GM12878 (cell line): ENCODE data around the gene GKN2. TPM values are rescaled to one million over a fixed set of nuclear protein-coding genes. Genes with fewer than 3 reads are reported as not detected.

Source experiments
- ATAC-seq: fragments of 200-7000 bp; cut with Tn5 transposase; 3 replicates; pipeline ENCODE4 v1.9.1; 2020; ENCODE audit warnings: mild to moderate bottlenecking, moderate library complexity
- BruUV-seq: library from RNA; stranded (reverse); fragments of 400-500 nt; replicated peaks from 2 replicates; lab custom pipeline; 2021; lab: Mats Ljungman, UMichigan
- CTCF ChIA-PET: fragments of 300-600 bp; sonication (Branson Sonifier 250); formaldehyde crosslinking; extraction: SDS; loops from one replicate; lab custom pipeline; 2021; ENCODE audit warnings: inconsistent platforms; lab: Yijun Ruan, JAX
- POLR2A ChIA-PET: fragments of 350-600 bp; formaldehyde crosslinking; extraction: SDS; loops from one replicate; lab custom pipeline; 2021; ENCODE audit warnings: inconsistent platforms; lab: Charles Lee
- RAD21 ChIA-PET: fragments of 300-600 bp; sonication (Branson Sonifier 250); formaldehyde crosslinking; loops from one replicate; lab custom pipeline; 2023; ENCODE audit warnings: antibody characterized with exemption; ENCODE audit not compliant: unreplicated experiment; lab: Charles Lee
- SMC1A ChIA-PET: fragments of 300-600 bp; sonication (Branson Sonifier 250); formaldehyde crosslinking; loops from one replicate; lab custom pipeline; 2023; ENCODE audit not compliant: unreplicated experiment, uncharacterized antibody; lab: Charles Lee
- DNase-seq: peaks from one replicate; pipeline ENCODE4 v3.0.0-alpha.2; 2011; ENCODE audit warnings: low read depth, low spot score
- FAIRE-seq: peaks from 3 replicates; lab custom pipeline; 2011; peaks lifted over from hg19 to GRCh38; lab: Jason Lieb, UNC
- H2AFZ ChIP-seq: 2 replicates; pipeline ENCODE4 v1.6.0; 2011; ENCODE audit warnings: low read depth, low read length, control low read depth; ENCODE audit not compliant: control insufficient read depth
- H3K27ac ChIP-seq: 2 replicates; pipeline ENCODE4 v1.5.1; 2011; ENCODE audit warnings: control low read depth; ENCODE audit not compliant: control insufficient read depth, insufficient read depth
- H3K27me3 ChIP-seq, 2 experiments: replicated peaks in 1 of 2; 2 replicates each; pipeline versions ENCODE4 v1.6.0 to v1.6.1; 2011; ENCODE audit warnings: low read length in 1 of 2; ENCODE audit not compliant: control insufficient read depth in 2 of 2, insufficient read depth in 2 of 2
- H3K36me3 ChIP-seq, 2 experiments: 2 replicates each; pipeline ENCODE4 v1.5.1; 2011; ENCODE audit warnings: low read length in 1 of 2; ENCODE audit not compliant: control insufficient read depth in 2 of 2, insufficient read depth in 2 of 2
- H3K4me1 ChIP-seq: 2 replicates; pipeline ENCODE4 v1.6.1; 2011; ENCODE audit warnings: mild to moderate bottlenecking, low read length, moderate library complexity, mixed read lengths; ENCODE audit not compliant: control insufficient read depth, insufficient read depth
- H3K4me2 ChIP-seq: 2 replicates; pipeline ENCODE4 v1.6.0; 2011; ENCODE audit warnings: control low read depth; ENCODE audit not compliant: control insufficient read depth, insufficient read depth
- H3K4me3 ChIP-seq: fragments of 200-600 bp; sonication (generic); 2 replicates; pipeline ENCODE4 v1.5.1; 2016
- H3K79me2 ChIP-seq: 2 replicates; pipeline ENCODE4 v1.6.0; 2011; ENCODE audit warnings: low read length; ENCODE audit not compliant: control insufficient read depth, insufficient read depth
- H3K9ac ChIP-seq: 2 replicates; pipeline ENCODE4 v1.8.0; 2011; ENCODE audit warnings: low read length, control low read depth, mixed read lengths; ENCODE audit not compliant: control insufficient read depth, insufficient read depth
- H3K9me3 ChIP-seq: replicated peaks from 3 replicates; pipeline ENCODE4 v1.5.1; 2011; ENCODE audit warnings: mild to moderate bottlenecking, low read length; ENCODE audit not compliant: control insufficient read depth, insufficient read depth
- H4K20me1 ChIP-seq: 2 replicates; pipeline ENCODE4 v1.6.0; 2011; ENCODE audit not compliant: control insufficient read depth, insufficient read depth
- BCL11A ChIP-seq: IDR thresholded peaks from 2 replicates; pipeline ENCODE4 v1.6.1; 2011; ENCODE audit warnings: low read depth, low read length
- HDGF ChIP-seq: fragments of 450-650 bp; IDR thresholded peaks from 2 replicates; pipeline ENCODE4 v1.6.1; 2016; ENCODE audit warnings: antibody characterized with exemption
- IKZF2 ChIP-seq, 2 experiments: fragments of 450-650 bp; IDR thresholded peaks; 2 replicates each; pipeline ENCODE4 v1.6.1; 2017; ENCODE audit warnings: mild to moderate bottlenecking in 2 of 2, moderate library complexity in 2 of 2
- IRF4 ChIP-seq: IDR thresholded peaks from 2 replicates; pipeline ENCODE4 v1.6.1; 2011; ENCODE audit warnings: low read depth, low read length
- JUNB ChIP-seq: IDR thresholded peaks from 2 replicates; pipeline ENCODE4 v1.6.1; 2016; ENCODE audit warnings: antibody characterized with exemption, mild to moderate bottlenecking
- MYB ChIP-seq: fragments of 150-350 bp; IDR thresholded peaks from 2 replicates; pipeline ENCODE4 v1.6.1; 2014; ENCODE audit warnings: mild to moderate bottlenecking, low read depth, low read length, borderline replicate concordance
- NR2F1 ChIP-seq: fragments of 450-650 bp; conservative IDR thresholded peaks from 2 replicates; pipeline ENCODE4 v1.6.1; 2017; ENCODE audit warnings: mild to moderate bottlenecking
- PAX5 ChIP-seq: IDR thresholded peaks from 2 replicates; pipeline ENCODE4 v1.6.1; 2011; ENCODE audit warnings: low read depth, low read length, borderline replicate concordance
- POLR2AphosphoS5 ChIP-seq: IDR thresholded peaks from 2 replicates; pipeline ENCODE4 v1.6.1; 2011; ENCODE audit warnings: mild to moderate bottlenecking, low read length, inconsistent platforms
- RCOR1 ChIP-seq: conservative IDR thresholded peaks from 2 replicates; pipeline ENCODE4 v1.6.1; 2012; ENCODE audit warnings: low read depth, low read length, improper control_type of control experiment
- RELA ChIP-seq: fragments of 450-650 bp; IDR thresholded peaks from 2 replicates; pipeline ENCODE4 v1.8.0; 2014; ENCODE audit warnings: borderline replicate concordance; ENCODE audit not compliant: partially characterized antibody
- SPI1 ChIP-seq: IDR thresholded peaks from 2 replicates; pipeline ENCODE4 v1.6.1; 2011; ENCODE audit warnings: low read depth, mild to moderate bottlenecking, low read length, moderate library complexity, borderline replicate concordance; ENCODE audit not compliant: insufficient read depth
- TBL1XR1 ChIP-seq: IDR thresholded peaks from 2 replicates; pipeline ENCODE4 v1.6.1; 2012; ENCODE audit warnings: low read depth, low read length, improper control_type of control experiment
- TCF3 ChIP-seq: IDR thresholded peaks from 2 replicates; pipeline ENCODE4 v1.6.1; 2012; ENCODE audit warnings: low read depth, mild to moderate bottlenecking, low read length, borderline replicate concordance; ENCODE audit not compliant: insufficient read depth
- TCF7 ChIP-seq: IDR thresholded peaks from 2 replicates; pipeline ENCODE4 v1.6.1; 2014; ENCODE audit warnings: antibody characterized with exemption, borderline replicate concordance
- YBX1 ChIP-seq: fragments of 450-650 bp; IDR thresholded peaks from 2 replicates; pipeline ENCODE4 v1.6.1; 2016; ENCODE audit warnings: antibody characterized with exemption
- WGBS: methylation state at CpG from one replicate; pipeline ENCODE4 v1.1.6; 2016; ENCODE audit warnings: low lambda C conversion rate; ENCODE audit not compliant: insufficient replicate concordance, insufficient coverage; ENCODE audit errors: missing lambda C conversion rate; 5-methylcytosine and 5-hydroxymethylcytosine counted together
- in situ Hi-C: fragments of 300-500 bp; cut with MboI; formaldehyde crosslinking; loops from 9 replicates; pipeline ENCODE4 v1.14.3; 2018; ENCODE audit warnings: mixed read lengths
- intact Hi-C: fragments of 100-400 bp; cut with micrococcal nuclease; formaldehyde crosslinking; loops from one replicate; pipeline ENCODE4 v1.14.2; 2022; ENCODE audit not compliant: unreplicated experiment
- polyA plus RNA-seq, 11 experiments: library from polyadenylated mRNA; depleted of rRNA in 4 of 11; unstranded in 6 of 11; stranded (reverse) in 5 of 11; fragments of >200 nt; fragmentation: Nextera tagmentation in 4 of 11; fragmentation: Illumina TruSeq in 1 of 11; extraction: Ambion mirVana in 4 of 11; extraction: Trizol in 1 of 11; gene quantifications; 1 replicate in 1 of 11; 2 replicates in 10 of 11; pipeline versions ENCODE4 v1.2.1 to v1.2.3, GENCODE V29; 2011 to 2016; ENCODE audit warnings: inconsistent platforms in 2 of 11, missing spikeins in 2 of 11, low read depth in 1 of 11
- total RNA-seq, 4 experiments: library from RNA; depleted of rRNA in 3 of 4; stranded (reverse); fragments of >200 nt in 3 of 4; fragmentation: Illumina TruSeq in 1 of 4; extraction: Trizol in 1 of 4; gene quantifications; 2 replicates each; pipeline versions ENCODE4 v1.2.1 to v1.2.3, GENCODE V29; 2013 to 2021
- TF ChIP-seq, protein P1 (sequence below): IDR thresholded peaks from 2 replicates; pipeline ENCODE4 v1.6.1; 2011; ENCODE audit warnings: mild to moderate bottlenecking, low read depth, low read length, moderate library complexity; ENCODE audit not compliant: insufficient replicate concordance
- TF ChIP-seq, protein P2 (sequence below): IDR thresholded peaks from 2 replicates; pipeline ENCODE4 v1.6.1; 2011; ENCODE audit warnings: borderline replicate concordance, low read depth, mild to moderate bottlenecking, moderate library complexity, mixed read lengths, low read length; ENCODE audit not compliant: insufficient read depth; ENCODE audit errors: extremely low read length
- TF ChIP-seq, protein P3 (sequence below): fragments of 450-650 bp; IDR thresholded peaks from 2 replicates; pipeline ENCODE4 v1.6.1; 2016; ENCODE audit warnings: mild to moderate bottlenecking, moderate library complexity, borderline replicate concordance
- TF ChIP-seq, protein P4 (sequence below): fragments of 450-650 bp; IDR thresholded peaks from 2 replicates; pipeline ENCODE4 v1.6.1; 2016; ENCODE audit warnings: mild to moderate bottlenecking

The GKN2 gene
- total and polyA plus RNA-seq, 10 of the 15 experiments (the other 5 are each of a cell fraction or from before 2014, with no cell fraction given): not detected

DNA sequence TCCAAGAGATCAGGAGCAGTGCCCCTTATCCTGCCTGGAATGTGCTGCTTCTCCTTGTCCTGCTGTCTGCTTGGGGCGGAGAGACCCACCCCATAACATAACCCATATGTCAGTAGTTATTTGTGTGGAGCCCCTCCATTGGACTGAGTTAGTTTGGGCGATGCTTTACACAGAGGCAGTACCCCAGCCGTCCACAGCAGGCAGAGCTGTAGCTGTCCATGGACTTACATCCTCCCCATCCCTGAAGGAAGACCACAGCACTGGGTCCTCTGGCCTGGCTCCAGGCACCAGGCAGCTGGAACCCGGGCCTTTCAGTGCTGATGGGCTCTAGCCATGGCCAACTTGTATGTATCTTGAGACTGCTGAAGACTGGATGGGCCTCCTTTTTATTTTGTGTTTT lies 20.3 kb downstream of the GKN2 start:
- RAD21 ChIA-PET: no interaction called here
- FAIRE-seq: no peak
- CTCF ChIA-PET: interaction anchor here (2.0 kb wide), 1 partner anchor 181 kb away, joined by 5 read pairs; no protein-coding TSS in a partner anchor

More for the DNA sequence above, 20.3 kb downstream of the GKN2 start:
- in situ Hi-C loops: no loop called here
- Histone ChIP-seq H3K9ac (no peak overlapping the region), H2AFZ (no peak overlapping the region), H4K20me1 (no peaks in the 10 kb centered on the region), H3K27me3 (no peaks in the 10 kb centered on the region; a peak in 1 of 4 replicates), H3K36me3 (no peaks in the 10 kb centered on the region), H3K27ac (no peak overlapping the region), H3K4me3 (no peak overlapping the region), H3K9me3 (no peaks in the 10 kb centered on the region), H3K4me1 (no peaks in the 10 kb centered on the region), H3K79me2 (no peaks in the 10 kb centered on the region), H3K4me2 (no peak overlapping the region)
- intact Hi-C loops: no loop called here
- POLR2A ChIA-PET: no interaction called here
- WGBS: 13% methylated on average over 4 of the region's 4 CpGs
- BruUV-seq: no TSS peak
- no peak for DNase-seq
- no peak for ATAC-seq
- SMC1A ChIA-PET: interaction anchor here (1.4 kb wide), 1 partner anchor 11 kb away, joined by 3 read pairs; no protein-coding TSS in a partner anchor
- TF ChIP-seq, protein P1, sequence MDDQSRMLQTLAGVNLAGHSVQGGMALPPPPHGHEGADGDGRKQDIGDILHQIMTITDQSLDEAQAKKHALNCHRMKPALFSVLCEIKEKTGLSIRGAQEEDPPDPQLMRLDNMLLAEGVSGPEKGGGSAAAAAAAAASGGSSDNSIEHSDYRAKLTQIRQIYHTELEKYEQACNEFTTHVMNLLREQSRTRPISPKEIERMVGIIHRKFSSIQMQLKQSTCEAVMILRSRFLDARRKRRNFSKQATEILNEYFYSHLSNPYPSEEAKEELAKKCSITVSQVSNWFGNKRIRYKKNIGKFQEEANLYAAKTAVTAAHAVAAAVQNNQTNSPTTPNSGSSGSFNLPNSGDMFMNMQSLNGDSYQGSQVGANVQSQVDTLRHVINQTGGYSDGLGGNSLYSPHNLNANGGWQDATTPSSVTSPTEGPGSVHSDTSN: no peak
- TF ChIP-seq, protein P2, sequence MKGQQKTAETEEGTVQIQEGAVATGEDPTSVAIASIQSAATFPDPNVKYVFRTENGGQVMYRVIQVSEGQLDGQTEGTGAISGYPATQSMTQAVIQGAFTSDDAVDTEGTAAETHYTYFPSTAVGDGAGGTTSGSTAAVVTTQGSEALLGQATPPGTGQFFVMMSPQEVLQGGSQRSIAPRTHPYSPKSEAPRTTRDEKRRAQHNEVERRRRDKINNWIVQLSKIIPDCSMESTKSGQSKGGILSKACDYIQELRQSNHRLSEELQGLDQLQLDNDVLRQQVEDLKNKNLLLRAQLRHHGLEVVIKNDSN: no peak
- TF ChIP-seq, protein P3, sequence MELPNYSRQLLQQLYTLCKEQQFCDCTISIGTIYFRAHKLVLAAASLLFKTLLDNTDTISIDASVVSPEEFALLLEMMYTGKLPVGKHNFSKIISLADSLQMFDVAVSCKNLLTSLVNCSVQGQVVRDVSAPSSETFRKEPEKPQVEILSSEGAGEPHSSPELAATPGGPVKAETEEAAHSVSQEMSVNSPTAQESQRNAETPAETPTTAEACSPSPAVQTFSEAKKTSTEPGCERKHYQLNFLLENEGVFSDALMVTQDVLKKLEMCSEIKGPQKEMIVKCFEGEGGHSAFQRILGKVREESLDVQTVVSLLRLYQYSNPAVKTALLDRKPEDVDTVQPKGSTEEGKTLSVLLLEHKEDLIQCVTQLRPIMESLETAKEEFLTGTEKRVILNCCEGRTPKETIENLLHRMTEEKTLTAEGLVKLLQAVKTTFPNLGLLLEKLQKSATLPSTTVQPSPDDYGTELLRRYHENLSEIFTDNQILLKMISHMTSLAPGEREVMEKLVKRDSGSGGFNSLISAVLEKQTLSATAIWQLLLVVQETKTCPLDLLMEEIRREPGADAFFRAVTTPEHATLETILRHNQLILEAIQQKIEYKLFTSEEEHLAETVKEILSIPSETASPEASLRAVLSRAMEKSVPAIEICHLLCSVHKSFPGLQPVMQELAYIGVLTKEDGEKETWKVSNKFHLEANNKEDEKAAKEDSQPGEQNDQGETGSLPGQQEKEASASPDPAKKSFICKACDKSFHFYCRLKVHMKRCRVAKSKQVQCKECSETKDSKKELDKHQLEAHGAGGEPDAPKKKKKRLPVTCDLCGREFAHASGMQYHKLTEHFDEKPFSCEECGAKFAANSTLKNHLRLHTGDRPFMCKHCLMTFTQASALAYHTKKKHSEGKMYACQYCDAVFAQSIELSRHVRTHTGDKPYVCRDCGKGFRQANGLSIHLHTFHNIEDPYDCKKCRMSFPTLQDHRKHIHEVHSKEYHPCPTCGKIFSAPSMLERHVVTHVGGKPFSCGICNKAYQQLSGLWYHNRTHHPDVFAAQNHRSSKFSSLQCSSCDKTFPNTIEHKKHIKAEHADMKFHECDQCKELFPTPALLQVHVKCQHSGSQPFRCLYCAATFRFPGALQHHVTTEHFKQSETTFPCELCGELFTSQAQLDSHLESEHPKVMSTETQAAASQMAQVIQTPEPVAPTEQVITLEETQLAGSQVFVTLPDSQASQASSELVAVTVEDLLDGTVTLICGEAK: no peak
- TF ChIP-seq MYB (no peak), HDGF (no peak), IKZF2 (IDR thresholded peaks at IDR 0.05) (no peak), SPI1 (no peak), IRF4 (no peak), TBL1XR1 (no peak), NR2F1 (no peak), RELA (no peak), TCF3 (no peak), POLR2AphosphoS5 (no peak), YBX1 (no peak), TCF7 (no peak), RCOR1 (no peak), JUNB (no peak), BCL11A (no peak), PAX5 (no peak)
- TF ChIP-seq, protein P4, sequence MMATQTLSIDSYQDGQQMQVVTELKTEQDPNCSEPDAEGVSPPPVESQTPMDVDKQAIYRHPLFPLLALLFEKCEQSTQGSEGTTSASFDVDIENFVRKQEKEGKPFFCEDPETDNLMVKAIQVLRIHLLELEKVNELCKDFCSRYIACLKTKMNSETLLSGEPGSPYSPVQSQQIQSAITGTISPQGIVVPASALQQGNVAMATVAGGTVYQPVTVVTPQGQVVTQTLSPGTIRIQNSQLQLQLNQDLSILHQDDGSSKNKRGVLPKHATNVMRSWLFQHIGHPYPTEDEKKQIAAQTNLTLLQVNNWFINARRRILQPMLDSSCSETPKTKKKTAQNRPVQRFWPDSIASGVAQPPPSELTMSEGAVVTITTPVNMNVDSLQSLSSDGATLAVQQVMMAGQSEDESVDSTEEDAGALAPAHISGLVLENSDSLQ: no peak
